Cardiac septum (tissue), 1 donor: ENCODE measurements around the gene STRIT1. TPM values are rescaled to one million over a fixed set of nuclear protein-coding genes. Genes with fewer than 3 reads are reported as not detected.

ENCODE experiments used
- total RNA-seq: library from RNA; stranded (reverse); fragmentation: NEBNext Ultra II Directional; extraction: Animal tissue kit (Norgen Biotek cat#: 25700); gene quantifications from one replicate; pipeline ENCODE4 v1.2.1, GENCODE V29; 2021
- donor health status: DM: no; HTN: no; CAD: no.

The STRIT1 gene
- total RNA-seq, 1 donor from 2014 or later: 4.8 TPM

Other genes starting within 250 kb of the STRIT1 start
- gene MME, start 213.4 kb downstream of the STRIT1 start, total RNA-seq: 3.6 TPM